ENCODE results near the gene ZNF576.
A peak's percentile ranks its signal among the peaks of the same experiment; 100 is the strongest.
"Not testable (repeated sequence)": the region's sequence is repeated elsewhere in the genome, so short reads cannot be mapped to it uniquely, and the experiment has no call there.

Gene ZNF576, protein sequence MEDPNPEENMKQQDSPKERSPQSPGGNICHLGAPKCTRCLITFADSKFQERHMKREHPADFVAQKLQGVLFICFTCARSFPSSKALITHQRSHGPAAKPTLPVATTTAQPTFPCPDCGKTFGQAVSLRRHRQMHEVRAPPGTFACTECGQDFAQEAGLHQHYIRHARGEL

DNA sequence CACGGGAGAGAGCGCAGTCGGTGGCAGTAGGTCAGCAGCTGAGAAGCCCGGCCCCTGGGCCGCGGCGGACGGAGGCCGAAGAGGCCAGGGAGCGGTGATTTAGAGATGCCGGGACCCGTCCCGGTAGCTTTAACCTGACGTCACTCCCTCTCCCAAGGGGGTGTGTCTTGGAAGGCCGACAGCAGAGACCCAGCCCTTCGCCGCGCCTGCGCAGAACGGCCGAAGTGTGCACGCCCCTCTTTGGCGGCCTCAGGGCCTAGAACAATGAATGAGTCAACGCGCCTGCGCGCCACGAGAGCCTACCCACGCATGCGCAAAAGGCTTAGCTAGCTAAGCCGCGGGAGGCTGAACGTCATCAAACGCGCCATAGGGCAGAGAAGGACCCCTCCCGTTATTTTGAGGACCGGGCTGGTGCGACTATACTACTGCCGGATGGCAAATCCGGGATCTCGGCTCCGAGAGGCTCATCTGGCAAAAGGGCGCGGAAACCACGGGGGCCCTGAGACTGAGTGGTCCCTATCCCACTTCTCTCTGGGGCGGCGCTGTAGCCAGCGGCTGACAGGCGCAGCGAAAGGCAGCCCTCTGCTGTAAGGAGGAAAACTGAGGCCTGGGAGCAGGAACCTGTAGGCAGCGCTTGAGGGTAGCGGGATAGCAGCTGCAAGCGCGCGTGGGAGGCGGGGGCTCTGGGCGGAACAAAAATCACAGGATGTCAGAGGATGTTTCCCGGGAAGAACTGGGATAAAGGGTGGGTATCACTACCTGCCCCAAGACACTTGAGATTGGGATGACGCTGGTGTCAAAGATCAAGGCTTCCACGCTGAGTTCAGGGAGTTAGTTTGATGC lies at the start of gene ZNF576, which contains the start of gene IRGQ:
Gene ZNF576, plus strand, starts transcription at position 597 of the 843 bp plus-strand sequence. CDS start 514 bp downstream, outside the sequence.
Gene IRGQ, minus strand, starts transcription at position 136 of the 843 bp plus-strand sequence. CDS start 796 bp downstream, outside the sequence.
- peak; percentile 96 for DNase-seq

DNA sequence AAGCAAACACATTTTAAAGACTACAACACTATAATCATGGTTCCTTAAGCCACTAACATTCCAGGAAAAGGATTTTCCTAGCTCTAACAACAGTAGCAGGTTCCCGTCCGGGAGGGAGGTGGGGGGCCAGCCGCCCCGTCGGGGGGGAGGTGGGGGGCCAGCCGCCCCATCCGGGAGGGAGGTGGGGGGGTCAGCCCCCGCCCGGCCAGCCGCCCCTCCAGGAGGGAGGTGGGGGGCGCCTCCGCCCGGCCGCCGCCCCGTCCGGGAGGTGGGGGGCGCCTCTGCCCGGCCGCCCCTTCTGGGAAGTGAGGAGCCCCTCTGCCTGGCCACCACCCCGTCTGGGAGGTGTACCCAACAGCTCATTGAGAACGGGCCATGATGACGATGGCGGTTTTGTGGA lies 48.5 kb upstream of the ZNF576 start:
- not testable (repeated sequence) for DNase-seq

- no peak for DNase-seq
Observed at GRCh38 chr19:43548706-43549105, 47.7 kb upstream of the ZNF576 start.

DNA sequence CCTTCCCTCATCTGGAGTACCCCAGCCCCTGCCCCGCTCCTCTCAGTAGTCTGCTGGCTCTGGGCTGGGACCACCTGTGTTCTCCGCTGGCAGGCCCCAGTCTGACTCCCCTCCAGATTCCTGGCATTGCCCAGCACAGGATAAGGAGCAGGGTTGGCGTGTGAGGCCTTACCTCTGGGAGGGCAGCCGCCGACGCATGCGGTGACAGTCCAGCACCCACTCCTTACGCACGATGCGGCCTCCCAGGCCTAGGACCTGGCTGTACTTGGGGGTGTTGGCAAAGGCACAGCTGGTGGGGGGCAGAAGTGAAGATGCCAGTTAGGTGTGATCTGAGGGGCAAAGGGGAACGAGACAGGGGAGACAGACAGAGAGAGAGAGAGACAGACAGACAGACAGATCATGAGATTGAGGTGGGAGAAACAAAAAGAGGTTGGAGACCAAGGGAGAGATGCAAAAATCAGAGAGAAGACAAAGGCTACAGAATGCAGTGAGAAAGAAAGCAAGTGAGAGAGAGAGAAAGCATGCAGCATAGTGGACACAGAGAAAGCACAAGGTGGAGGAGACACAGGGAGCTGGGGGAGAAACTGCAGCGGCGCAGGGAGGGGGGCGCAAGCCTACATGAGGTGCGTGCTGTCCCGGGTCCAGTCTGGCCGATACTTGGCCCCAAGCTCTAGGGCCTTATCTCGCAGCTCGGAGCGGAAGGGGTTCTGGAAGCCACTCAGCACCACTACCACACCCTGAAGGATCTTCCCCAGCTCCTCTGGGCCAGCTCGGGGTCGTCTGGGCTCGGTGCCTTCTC lies 44.8 kb upstream of the ZNF576 start:
- no peak for DNase-seq

- DNase-seq, result no peak
Observed at GRCh38 chr19:43552198-43552450, 44.3 kb upstream of the ZNF576 start.

- DNase-seq, result no peak
Observed at GRCh38 chr19:43552616-43553015, 43.8 kb upstream of the ZNF576 start.

- no peak for DNase-seq
Observed at GRCh38 chr19:43553656-43554055, 42.7 kb upstream of the ZNF576 start.

DNA sequence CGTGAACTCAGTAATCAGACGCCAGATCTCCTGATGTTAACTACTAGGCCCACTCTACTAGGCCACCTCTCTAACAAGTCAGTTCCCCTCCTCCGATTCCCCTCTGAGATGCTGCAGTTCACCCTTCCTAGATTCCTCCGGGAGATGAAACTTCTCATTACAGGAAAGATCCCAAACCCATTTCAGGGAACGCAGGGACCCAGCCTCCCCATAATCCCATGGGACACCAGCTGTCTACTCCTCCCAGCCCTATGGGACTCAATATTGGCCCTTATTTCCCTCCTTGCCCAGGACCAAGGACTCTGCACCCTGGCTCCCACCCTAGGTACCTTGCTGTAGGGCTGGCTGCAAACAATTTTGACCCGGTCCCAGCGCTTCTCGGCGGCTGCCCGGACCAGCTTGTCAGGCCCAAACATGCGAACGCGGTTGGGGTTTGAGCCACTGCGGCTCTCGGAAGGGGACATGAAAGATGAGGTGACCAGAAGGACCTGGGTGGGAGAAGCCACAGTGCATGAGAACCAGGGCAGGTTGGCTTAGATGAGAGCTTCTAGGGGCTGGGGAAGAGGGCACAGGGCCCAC lies 42.0 kb upstream of the ZNF576 start:
- DNase-seq, result no peak

- DNase-seq, result peak in 1 of 2 experiments; percentile 54
Observed at GRCh38 chr19:43555185-43555770, 41.1 kb upstream of the ZNF576 start.

- no peak for DNase-seq
Observed at GRCh38 chr19:43560687-43561086, 35.7 kb upstream of the ZNF576 start.

DNA sequence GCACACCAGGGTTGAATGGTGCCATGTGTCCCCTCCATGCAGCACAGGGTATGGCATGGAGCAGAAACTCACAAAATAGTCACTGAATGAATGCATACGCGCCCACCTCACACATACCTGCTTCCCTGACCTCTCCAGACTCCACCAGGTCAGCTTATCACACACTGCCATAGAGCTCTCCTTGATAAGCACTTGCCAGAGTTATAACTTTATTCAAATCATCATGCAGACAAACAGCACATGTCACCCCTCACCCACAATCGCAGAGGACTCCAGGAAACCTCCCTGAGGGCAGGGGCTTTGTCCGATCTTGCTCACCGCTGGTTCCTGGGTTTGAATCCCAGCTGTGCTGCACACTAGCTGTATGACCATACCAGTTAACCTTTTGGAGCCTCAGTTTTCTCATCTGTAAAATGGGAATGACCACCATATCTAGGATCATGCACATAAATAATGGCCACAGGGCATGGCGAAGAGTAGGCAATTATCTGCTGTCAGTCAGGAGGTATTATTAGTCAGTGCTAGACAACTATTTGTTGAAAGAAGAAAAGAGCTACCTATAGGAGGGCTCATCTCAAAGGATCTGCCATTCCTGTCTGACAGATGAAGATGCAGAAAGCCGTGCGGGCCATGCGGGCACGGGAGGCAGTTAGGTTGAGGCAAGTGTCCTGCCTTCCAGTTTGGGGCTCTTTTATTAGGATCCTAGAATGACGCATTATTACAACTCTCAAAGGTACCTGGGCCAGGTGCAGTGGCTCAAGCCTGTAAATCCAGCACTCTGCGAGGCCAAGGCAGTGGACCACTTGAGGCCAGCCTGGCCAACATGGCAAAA lies 35.0 kb upstream of the ZNF576 start:
- DNase-seq, result no peak

- DNase-seq, result no peak
Observed at GRCh38 chr19:43562226-43562697, 34.1 kb upstream of the ZNF576 start.

DNA sequence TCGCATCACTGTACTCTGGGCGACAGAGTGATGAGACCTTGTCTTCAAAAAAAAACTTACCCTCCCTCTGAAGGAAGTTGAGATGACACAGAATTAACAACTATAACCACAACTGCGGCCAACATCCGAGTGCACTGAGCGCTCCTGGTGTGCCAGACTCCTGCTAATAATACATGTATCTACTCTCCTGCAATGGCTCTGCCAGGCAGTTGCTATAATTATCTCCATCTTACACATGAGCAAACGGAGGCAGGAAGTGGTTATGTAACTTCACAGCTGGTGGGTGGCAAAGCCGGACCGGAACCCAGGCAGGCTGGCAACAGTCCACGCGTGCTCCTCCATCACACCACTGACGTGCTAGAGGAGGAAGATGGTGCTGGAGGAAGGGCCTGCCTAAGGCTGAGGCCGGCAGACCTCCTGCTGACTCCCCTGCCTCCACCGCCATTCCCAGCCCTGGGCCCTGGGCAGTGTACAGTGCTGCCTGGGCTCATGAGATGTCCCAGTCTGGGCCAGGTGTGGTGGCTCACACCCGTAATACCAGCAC lies 33.6 kb upstream of the ZNF576 start:
- peak; percentile 74 to 91 for DNase-seq

GRCh38 chr19:43563816-43564457 lies 32.5 kb upstream of the ZNF576 start:
- DNase-seq, result no peak

DNA sequence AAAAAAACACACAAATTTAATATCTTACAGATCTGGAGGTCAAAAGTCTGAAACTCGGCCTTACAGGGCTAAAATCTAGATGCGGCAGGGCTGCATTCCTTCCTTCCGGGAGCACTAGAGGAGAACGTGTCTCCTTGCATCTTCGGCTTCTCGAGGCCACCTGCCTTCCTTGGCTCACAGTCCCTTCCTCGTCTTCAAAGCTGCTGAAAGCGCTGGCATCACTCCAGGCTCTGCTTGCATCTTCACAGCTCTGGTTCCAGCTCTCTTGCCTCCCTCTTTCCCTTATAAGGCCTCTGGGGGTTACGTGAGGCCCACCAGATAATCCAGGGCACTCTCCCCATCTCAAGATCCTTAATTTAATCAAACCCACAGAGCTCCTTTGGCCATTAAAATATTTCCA lies 31.6 kb upstream of the ZNF576 start:
- DNase-seq, result no peak

DNA sequence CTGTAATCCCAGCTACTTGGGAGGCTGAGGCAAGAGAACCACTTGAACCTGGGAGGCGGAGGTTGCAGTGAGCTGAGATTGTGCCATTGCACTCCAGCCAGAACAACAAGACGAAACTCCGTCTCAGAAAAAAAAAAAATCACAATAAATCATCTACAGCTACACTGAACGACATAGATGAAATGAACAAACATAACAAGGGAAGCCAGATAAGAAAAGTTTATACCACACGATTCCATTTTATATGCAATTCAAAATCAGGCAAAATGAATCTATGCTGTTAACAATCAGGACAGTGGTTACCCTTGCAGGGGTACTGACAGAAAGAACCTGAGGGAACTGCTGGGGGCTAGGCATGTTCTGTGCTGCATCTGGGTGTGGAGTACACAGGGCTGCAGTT lies 26.7 kb upstream of the ZNF576 start:
- no peak for DNase-seq

DNA sequence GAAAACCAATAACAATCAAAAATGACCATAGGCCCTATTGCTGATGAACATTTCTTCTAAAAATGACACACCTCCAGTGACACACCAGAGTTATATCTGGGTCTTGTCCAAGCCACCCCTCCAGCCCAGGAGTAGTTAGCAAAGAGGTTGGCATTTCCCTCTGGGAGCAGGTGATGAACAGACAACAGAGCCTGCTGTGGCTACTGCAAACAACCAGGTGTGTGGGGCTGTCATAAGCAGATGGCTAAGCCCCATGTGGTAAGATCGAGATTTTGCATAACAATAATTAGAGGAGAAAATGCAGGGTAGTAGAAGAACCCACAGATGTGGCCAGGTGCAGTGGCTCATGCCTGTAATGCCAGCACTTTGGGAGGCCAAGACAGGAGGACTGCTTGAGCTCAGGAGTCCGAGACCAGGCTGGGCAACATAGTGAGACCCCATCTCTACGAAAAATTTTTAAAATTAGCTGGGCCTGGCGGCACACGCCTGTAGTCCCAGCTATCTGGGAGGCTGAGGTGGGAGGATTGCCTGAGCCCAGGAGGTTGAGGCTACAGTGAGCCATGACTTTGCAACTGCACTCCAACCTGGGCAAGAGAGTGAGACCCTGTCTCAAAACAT lies 26.1 kb upstream of the ZNF576 start:
- no peak for DNase-seq

DNA sequence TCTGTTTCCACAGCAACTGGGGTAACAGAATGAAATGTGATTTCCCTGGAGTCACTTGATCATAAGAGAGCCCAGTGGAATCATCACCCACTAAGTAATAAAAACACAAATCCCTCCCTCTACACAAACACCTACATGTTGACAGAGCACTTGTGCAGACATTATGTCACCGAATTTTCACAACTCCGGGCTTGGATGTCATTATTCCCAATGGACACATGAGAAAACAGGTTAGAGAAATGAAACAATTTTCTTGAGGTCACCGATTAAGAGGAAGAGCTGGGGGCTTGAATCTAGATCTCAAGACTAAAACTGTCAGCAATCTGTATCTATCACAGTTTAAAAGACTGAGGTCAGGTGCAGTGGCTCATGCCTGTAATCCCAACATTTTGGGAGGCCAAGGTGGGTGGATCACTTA lies 24.2 kb upstream of the ZNF576 start:
- no peak for DNase-seq

DNA sequence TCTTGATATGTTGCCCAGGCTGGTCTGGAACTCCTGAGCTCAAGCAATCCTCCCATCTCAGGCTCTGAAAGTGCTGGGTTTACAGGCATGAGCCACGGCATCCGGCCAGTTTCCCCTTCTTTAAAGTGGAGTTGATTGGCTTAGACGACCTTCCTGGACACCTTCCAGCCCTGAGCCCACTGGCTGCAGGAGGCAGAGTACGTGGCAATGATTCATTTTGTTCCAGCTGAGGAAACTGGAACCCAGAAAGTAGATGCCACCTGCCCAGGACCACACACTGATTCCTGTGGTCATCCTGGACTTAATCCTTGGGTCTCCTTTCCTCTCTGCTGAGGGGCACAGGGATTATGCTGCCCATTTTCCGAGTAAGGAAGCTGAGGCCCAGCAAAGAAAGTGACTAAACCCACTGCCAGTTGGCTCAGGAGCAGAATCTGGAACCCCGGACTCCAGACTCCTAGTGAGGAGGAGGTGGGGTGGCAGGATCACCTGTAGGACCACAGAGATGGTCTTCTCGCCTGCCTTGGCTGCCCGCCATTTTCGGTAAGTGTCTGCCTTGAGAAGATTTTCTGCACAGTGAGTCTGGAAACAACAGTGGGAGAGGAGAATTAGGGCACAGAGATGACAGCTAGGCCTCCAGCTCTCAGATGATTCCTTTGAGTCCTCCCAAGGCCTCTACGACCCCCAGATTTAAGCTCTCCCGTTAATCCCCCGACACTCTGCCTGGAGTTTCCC lies 21.8 kb upstream of the ZNF576 start:
- DNase-seq, result no peak
